ENCODE results near the gene KLF9. TPM values are rescaled to one million over a fixed set of nuclear protein-coding genes. Genes with fewer than 3 reads are reported as not detected.

The KLF9 gene
- polyA plus RNA-seq, 1 donor (not counting 4 experiments of a cell fraction or from before 2014, with no cell fraction given), result 4.5 TPM

- Histone ChIP-seq H3K4me1 (ENCODE audit: control insufficient read depth, extremely low read depth, insufficient read depth, low read length) (peaks cover 15% of the 10 kb centered on the region), H3K9ac (ENCODE audit: control insufficient read depth, extremely low read depth, insufficient read depth, low read length) (no peak overlapping the region), H3K79me2 (ENCODE audit: control insufficient read depth, insufficient read depth, low read length) (no peaks in the 10 kb centered on the region), H3K36me3 (ENCODE audit: control insufficient read depth in 2 of 2, extremely low read depth in 1 of 2, insufficient read depth in 2 of 2, low read length in 2 of 2) (no peaks in the 10 kb centered on the region), H3K9me3 (ENCODE audit: control insufficient read depth, low read depth, low read length) (no peaks in the 10 kb centered on the region), H4K20me1 (ENCODE audit: control insufficient read depth, extremely low read depth, insufficient read depth, low read length) (no peaks in the 10 kb centered on the region), H3K27ac (ENCODE audit: control insufficient read depth, insufficient read depth, low read length) (no peak overlapping the region), H2AFZ (ENCODE audit: control insufficient read depth, low read length) (no peak overlapping the region), H3K9me1 (ENCODE audit: control insufficient read depth, extremely low read depth, insufficient read depth, low read length) (no peaks in the 10 kb centered on the region), H3K27me3 (ENCODE audit: control insufficient read depth, extremely low read depth, insufficient read depth, low read length) (no peaks in the 10 kb centered on the region), H3K4me3 (ENCODE audit: control insufficient read depth in 2 of 3, extremely low read depth in 1 of 3, insufficient read depth in 2 of 3, low read depth in 1 of 3, low read length in 3 of 3) (no peak overlapping the region), H3K4me2 (ENCODE audit: control insufficient read depth, extremely low read depth, insufficient read depth, low read depth, low read length) (no peak overlapping the region)
- TF ChIP-seq EZH2 (IDR thresholded peaks at IDR 0.05; ENCODE audit: low read length), result no peak
- no peak for TF ChIP-seq CTCF (optimal IDR thresholded peaks at IDR 0.05 in 1 of 3, IDR thresholded peaks at IDR 0.05 in 1 of 3, conservative IDR thresholded peaks at IDR 0.05 in 1 of 3; ENCODE audit: extremely low read depth in 1 of 3, insufficient read depth in 2 of 3, low read length in 3 of 3)
- FAIRE-seq (no peak), DNase-seq (ENCODE audit: low read depth, low spot score) (no peak)
- dilution Hi-C loops (cut with MboI; ENCODE audit: extremely low pct_ligation_motif_present, low sequenced_read_pairs), result no loop called here
These were observed 10.7 kb upstream of the KLF9 start for GRCh38 chr9:70425192-70425591.

GRCh38 chr9:70422371-70423043 is 8.1 kb upstream of the KLF9 start:
- FAIRE-seq (no peak), DNase-seq (ENCODE audit: low read depth, low spot score) (no peak)
- dilution Hi-C loops (cut with MboI; ENCODE audit: extremely low pct_ligation_motif_present, low sequenced_read_pairs), result no loop called here
- TF ChIP-seq CTCF (optimal IDR thresholded peaks at IDR 0.05 in 1 of 3, IDR thresholded peaks at IDR 0.05 in 1 of 3, conservative IDR thresholded peaks at IDR 0.05 in 1 of 3; ENCODE audit: extremely low read depth in 1 of 3, insufficient read depth in 2 of 3, low read length in 3 of 3) (no peak), EZH2 (IDR thresholded peaks at IDR 0.05; ENCODE audit: low read length) (no peak)
- H4K20me1 ChIP-seq (ENCODE audit: control insufficient read depth, extremely low read depth, insufficient read depth, low read length), result no peaks in the 10 kb centered on the region
- no peak overlapping the region for H3K27ac ChIP-seq (ENCODE audit: control insufficient read depth, insufficient read depth, low read length)
- no peaks in the 10 kb centered on the region for H3K9me1 ChIP-seq (ENCODE audit: control insufficient read depth, extremely low read depth, insufficient read depth, low read length)
- H3K9ac ChIP-seq (ENCODE audit: control insufficient read depth, extremely low read depth, insufficient read depth, low read length), result no peak overlapping the region
- H3K79me2 ChIP-seq (ENCODE audit: control insufficient read depth, insufficient read depth, low read length), result no peaks in the 10 kb centered on the region
- no peak overlapping the region for H2AFZ ChIP-seq (ENCODE audit: control insufficient read depth, low read length)
- H3K36me3 ChIP-seq (ENCODE audit: control insufficient read depth in 2 of 2, extremely low read depth in 1 of 2, insufficient read depth in 2 of 2, low read length in 2 of 2), result no peaks in the 10 kb centered on the region
- no peak overlapping the region for H3K4me3 ChIP-seq (ENCODE audit: control insufficient read depth in 2 of 3, extremely low read depth in 1 of 3, insufficient read depth in 2 of 3, low read depth in 1 of 3, low read length in 3 of 3)
- H3K9me3 ChIP-seq (ENCODE audit: control insufficient read depth, low read depth, low read length), result no peaks in the 10 kb centered on the region
- peaks cover 21% of the 10 kb centered on the region for H3K4me1 ChIP-seq (ENCODE audit: control insufficient read depth, extremely low read depth, insufficient read depth, low read length)
- H3K4me2 ChIP-seq (ENCODE audit: control insufficient read depth, extremely low read depth, insufficient read depth, low read depth, low read length), result no peak overlapping the region
- H3K27me3 ChIP-seq (ENCODE audit: control insufficient read depth, extremely low read depth, insufficient read depth, low read length), result no peaks in the 10 kb centered on the region

Data from keratinocyte (primary cell).